GM23338 (cell line): Measurements from ENCODE around the gene RELN.

Experiments used
- CREB1 ChIP-seq: fragments of 250-450 bp; sonication (Bioruptor Pico); IDR thresholded peaks from 2 replicates; pipeline ENCODE4 v1.5.0; 2020; ENCODE audit warnings: low read depth, mild to moderate bottlenecking, moderate library complexity
- EZH2 ChIP-seq: fragments of 200-600 bp; sonication (generic); IDR thresholded peaks from one replicate; pipeline ENCODE4 v1.8.0; 2017; ENCODE audit warnings: antibody characterized with exemption, mild to moderate bottlenecking, low read depth; ENCODE audit not compliant: unreplicated experiment
- JUNB ChIP-seq: IDR thresholded peaks from one replicate; pipeline ENCODE4 v1.6.1; 2016; ENCODE audit warnings: antibody characterized with exemption; ENCODE audit not compliant: unreplicated experiment
- POLR2AphosphoS5 ChIP-seq: IDR thresholded peaks from 2 replicates; pipeline ENCODE4 v1.6.1; 2016; ENCODE audit warnings: antibody characterized with exemption, low read depth
- ZNF114 ChIP-seq: fragments of 250-450 bp; sonication (Bioruptor Pico); IDR thresholded peaks from 2 replicates; pipeline ENCODE4 v1.5.0; 2020; ENCODE audit warnings: mild to moderate bottlenecking, moderate library complexity
- TF ChIP-seq, protein P1 (sequence below), 2 experiments: fragments of 200-600 bp in 1 of 2; sonication (generic) in 1 of 2; conservative IDR thresholded peaks; 2 replicates each; pipeline versions ENCODE4 v1.5.1 to v1.6.1; 2016 to 2017; ENCODE audit warnings: antibody characterized with exemption in 2 of 2, low read depth in 2 of 2, mild to moderate bottlenecking in 2 of 2, moderate library complexity in 1 of 2
- TF ChIP-seq, protein P2 (sequence below): IDR thresholded peaks from 2 replicates; pipeline ENCODE4 v1.6.1; 2016; ENCODE audit warnings: antibody characterized with exemption
- TF ChIP-seq, protein P3 (sequence below): fragments of 250-450 bp; sonication (Bioruptor Pico); IDR thresholded peaks from 2 replicates; pipeline ENCODE4 v1.5.0; 2020; ENCODE audit warnings: mild to moderate bottlenecking, moderate library complexity
- TF ChIP-seq, protein P4 (sequence below): IDR thresholded peaks from one replicate; pipeline ENCODE4 v1.6.1; 2018; ENCODE audit warnings: antibody characterized with exemption; ENCODE audit not compliant: unreplicated experiment

DNA sequence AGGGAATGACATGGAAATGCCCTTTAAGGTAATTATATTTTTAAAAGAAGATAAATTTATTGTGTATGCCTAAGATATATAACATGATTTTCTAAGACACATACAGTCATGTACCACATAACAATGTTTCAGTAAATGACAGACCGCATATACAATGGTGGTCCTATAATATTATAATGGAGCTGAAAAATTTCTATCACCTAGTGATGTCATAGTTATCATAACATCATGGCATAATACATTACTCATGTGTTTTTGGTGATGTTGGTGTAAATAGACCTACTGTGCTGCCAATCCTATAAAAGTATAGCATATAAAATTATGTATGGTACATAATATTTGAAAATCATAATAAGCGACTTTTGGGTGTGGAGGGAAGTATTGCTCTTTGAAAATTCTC is 306.1 kb downstream of the RELN start:
- TF ChIP-seq, protein P1, sequence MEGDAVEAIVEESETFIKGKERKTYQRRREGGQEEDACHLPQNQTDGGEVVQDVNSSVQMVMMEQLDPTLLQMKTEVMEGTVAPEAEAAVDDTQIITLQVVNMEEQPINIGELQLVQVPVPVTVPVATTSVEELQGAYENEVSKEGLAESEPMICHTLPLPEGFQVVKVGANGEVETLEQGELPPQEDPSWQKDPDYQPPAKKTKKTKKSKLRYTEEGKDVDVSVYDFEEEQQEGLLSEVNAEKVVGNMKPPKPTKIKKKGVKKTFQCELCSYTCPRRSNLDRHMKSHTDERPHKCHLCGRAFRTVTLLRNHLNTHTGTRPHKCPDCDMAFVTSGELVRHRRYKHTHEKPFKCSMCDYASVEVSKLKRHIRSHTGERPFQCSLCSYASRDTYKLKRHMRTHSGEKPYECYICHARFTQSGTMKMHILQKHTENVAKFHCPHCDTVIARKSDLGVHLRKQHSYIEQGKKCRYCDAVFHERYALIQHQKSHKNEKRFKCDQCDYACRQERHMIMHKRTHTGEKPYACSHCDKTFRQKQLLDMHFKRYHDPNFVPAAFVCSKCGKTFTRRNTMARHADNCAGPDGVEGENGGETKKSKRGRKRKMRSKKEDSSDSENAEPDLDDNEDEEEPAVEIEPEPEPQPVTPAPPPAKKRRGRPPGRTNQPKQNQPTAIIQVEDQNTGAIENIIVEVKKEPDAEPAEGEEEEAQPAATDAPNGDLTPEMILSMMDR (conservative IDR thresholded peaks at IDR 0.05; ENCODE audit: low read depth in 2 of 2) = no peak
- TF ChIP-seq POLR2AphosphoS5 (no peak), EZH2 (no peak), ZNF114 (CRISPR knock-in tag) (no peak), JUNB (no peak), CREB1 (CRISPR knock-in tag) (no peak)
- TF ChIP-seq, protein P2, sequence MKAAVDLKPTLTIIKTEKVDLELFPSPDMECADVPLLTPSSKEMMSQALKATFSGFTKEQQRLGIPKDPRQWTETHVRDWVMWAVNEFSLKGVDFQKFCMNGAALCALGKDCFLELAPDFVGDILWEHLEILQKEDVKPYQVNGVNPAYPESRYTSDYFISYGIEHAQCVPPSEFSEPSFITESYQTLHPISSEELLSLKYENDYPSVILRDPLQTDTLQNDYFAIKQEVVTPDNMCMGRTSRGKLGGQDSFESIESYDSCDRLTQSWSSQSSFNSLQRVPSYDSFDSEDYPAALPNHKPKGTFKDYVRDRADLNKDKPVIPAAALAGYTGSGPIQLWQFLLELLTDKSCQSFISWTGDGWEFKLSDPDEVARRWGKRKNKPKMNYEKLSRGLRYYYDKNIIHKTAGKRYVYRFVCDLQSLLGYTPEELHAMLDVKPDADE = no peak
- TF ChIP-seq, protein P3, sequence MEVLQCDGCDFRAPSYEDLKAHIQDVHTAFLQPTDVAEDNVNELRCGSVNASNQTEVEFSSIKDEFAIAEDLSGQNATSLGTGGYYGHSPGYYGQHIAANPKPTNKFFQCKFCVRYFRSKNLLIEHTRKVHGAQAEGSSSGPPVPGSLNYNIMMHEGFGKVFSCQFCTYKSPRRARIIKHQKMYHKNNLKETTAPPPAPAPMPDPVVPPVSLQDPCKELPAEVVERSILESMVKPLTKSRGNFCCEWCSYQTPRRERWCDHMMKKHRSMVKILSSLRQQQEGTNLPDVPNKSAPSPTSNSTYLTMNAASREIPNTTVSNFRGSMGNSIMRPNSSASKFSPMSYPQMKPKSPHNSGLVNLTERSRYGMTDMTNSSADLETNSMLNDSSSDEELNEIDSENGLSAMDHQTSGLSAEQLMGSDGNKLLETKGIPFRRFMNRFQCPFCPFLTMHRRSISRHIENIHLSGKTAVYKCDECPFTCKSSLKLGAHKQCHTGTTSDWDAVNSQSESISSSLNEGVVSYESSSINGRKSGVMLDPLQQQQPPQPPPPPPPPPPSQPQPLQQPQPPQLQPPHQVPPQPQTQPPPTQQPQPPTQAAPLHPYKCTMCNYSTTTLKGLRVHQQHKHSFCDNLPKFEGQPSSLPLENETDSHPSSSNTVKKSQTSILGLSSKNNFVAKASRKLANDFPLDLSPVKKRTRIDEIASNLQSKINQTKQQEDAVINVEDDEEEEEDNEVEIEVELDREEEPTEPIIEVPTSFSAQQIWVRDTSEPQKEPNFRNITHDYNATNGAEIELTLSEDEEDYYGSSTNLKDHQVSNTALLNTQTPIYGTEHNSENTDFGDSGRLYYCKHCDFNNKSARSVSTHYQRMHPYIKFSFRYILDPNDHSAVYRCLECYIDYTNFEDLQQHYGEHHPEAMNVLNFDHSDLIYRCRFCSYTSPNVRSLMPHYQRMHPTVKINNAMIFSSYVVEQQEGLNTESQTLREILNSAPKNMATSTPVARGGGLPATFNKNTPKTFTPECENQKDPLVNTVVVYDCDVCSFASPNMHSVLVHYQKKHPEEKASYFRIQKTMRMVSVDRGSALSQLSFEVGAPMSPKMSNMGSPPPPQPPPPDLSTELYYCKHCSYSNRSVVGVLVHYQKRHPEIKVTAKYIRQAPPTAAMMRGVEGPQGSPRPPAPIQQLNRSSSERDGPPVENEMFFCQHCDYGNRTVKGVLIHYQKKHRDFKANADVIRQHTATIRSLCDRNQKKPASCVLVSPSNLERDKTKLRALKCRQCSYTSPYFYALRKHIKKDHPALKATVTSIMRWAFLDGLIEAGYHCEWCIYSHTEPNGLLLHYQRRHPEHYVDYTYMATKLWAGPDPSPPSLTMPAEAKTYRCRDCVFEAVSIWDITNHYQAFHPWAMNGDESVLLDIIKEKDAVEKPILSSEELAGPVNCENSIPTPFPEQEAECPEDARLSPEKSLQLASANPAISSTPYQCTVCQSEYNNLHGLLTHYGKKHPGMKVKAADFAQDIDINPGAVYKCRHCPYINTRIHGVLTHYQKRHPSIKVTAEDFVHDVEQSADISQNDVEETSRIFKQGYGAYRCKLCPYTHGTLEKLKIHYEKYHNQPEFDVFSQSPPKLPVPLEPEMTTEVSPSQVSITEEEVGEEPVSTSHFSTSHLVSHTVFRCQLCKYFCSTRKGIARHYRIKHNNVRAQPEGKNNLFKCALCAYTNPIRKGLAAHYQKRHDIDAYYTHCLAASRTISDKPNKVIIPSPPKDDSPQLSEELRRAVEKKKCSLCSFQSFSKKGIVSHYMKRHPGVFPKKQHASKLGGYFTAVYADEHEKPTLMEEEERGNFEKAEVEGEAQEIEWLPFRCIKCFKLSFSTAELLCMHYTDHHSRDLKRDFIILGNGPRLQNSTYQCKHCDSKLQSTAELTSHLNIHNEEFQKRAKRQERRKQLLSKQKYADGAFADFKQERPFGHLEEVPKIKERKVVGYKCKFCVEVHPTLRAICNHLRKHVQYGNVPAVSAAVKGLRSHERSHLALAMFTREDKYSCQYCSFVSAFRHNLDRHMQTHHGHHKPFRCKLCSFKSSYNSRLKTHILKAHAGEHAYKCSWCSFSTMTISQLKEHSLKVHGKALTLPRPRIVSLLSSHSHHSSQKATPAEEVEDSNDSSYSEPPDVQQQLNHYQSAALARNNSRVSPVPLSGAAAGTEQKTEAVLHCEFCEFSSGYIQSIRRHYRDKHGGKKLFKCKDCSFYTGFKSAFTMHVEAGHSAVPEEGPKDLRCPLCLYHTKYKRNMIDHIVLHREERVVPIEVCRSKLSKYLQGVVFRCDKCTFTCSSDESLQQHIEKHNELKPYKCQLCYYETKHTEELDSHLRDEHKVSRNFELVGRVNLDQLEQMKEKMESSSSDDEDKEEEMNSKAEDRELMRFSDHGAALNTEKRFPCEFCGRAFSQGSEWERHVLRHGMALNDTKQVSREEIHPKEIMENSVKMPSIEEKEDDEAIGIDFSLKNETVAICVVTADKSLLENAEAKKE (CRISPR knock-in tag) = no peak
- TF ChIP-seq, protein P4, sequence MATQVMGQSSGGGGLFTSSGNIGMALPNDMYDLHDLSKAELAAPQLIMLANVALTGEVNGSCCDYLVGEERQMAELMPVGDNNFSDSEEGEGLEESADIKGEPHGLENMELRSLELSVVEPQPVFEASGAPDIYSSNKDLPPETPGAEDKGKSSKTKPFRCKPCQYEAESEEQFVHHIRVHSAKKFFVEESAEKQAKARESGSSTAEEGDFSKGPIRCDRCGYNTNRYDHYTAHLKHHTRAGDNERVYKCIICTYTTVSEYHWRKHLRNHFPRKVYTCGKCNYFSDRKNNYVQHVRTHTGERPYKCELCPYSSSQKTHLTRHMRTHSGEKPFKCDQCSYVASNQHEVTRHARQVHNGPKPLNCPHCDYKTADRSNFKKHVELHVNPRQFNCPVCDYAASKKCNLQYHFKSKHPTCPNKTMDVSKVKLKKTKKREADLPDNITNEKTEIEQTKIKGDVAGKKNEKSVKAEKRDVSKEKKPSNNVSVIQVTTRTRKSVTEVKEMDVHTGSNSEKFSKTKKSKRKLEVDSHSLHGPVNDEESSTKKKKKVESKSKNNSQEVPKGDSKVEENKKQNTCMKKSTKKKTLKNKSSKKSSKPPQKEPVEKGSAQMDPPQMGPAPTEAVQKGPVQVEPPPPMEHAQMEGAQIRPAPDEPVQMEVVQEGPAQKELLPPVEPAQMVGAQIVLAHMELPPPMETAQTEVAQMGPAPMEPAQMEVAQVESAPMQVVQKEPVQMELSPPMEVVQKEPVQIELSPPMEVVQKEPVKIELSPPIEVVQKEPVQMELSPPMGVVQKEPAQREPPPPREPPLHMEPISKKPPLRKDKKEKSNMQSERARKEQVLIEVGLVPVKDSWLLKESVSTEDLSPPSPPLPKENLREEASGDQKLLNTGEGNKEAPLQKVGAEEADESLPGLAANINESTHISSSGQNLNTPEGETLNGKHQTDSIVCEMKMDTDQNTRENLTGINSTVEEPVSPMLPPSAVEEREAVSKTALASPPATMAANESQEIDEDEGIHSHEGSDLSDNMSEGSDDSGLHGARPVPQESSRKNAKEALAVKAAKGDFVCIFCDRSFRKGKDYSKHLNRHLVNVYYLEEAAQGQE = no peak
